ENCODE measurements around the gene KDM4B.

- TF ChIP-seq FOXA2 (IDR thresholded peaks at IDR 0.05) (no peak), GABPA (IDR thresholded peaks at IDR 0.05 in 1 of 2, conservative IDR thresholded peaks at IDR 0.05 in 1 of 2) (no peak), CTCF (IDR thresholded peaks at IDR 0.05; ENCODE audit: low read depth, low read length, missing input control) (no peak), TAF1 (conservative IDR thresholded peaks at IDR 0.05) (no peak), RAD21 (IDR thresholded peaks at IDR 0.05) (no peak), REST (IDR thresholded peaks at IDR 0.05) (no peak), MAX (IDR thresholded peaks at IDR 0.05) (no peak), YY1 (IDR thresholded peaks at IDR 0.05) (no peak), FOXA1 (IDR thresholded peaks at IDR 0.05) (no peak), EGR1 (IDR thresholded peaks at IDR 0.05; ENCODE audit: low read depth in 2 of 2) (no peak), ZBTB33 (IDR thresholded peaks at IDR 0.05) (no peak), ATF3 (IDR thresholded peaks at IDR 0.05) (no peak)
Observed at GRCh38 chr19:4965061-4965460, 3.9 kb upstream of the KDM4B start.
